HPDE6-E6E7 (cell line): Measurements from ENCODE around the gene ZFAND3.
"Not testable (repeated sequence)": the region's sequence is repeated elsewhere in the genome, so short reads cannot be mapped to it uniquely, and the experiment has no call there.

Experiments used
- DNase-seq: peaks from one replicate; pipeline ENCODE4 v3.0.0; 2011; ENCODE audit warnings: missing footprints; ENCODE audit errors: extremely low spot score

Gene ZFAND3

DNA sequence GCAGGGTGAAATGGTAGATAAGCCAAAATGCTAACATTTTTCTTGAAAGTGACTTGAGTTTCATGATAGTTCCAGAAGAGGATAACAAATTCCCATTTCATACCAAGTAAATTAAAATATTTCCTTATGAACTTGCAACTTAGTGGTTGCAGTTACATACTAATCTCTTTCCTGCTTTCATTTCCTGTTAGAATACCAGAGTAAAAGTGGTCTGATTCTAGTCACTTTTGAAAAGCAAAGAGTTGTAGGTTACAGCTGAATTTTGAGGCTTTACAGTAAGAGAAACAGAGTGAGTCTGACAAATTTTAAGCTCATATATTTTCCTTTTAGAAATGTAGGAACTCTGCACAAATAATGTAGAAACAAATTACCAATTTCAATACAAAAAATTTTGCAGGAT is 117.4 kb downstream of the ZFAND3 start:
- DNase-seq: no peak

DNA sequence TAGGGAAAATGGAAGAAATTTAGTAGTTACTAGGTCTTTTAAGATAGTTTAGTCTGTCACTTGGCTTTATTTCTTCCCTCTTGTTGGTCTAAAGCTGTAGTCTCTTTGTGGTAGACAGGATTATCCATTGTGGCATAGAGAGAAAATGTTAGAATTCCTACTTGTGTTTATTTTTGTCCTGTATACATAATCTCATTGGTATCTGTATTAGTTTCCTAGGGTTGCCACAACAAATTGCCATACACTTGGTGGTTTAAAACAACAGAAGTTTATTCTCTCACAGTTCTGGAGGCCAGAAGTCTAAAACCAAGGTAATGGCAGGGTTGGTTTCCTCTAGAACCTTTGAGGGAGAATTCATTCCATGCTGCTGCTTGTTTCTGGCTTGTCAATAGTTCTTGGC is 119.4 kb downstream of the ZFAND3 start:
- no peak for DNase-seq

DNA sequence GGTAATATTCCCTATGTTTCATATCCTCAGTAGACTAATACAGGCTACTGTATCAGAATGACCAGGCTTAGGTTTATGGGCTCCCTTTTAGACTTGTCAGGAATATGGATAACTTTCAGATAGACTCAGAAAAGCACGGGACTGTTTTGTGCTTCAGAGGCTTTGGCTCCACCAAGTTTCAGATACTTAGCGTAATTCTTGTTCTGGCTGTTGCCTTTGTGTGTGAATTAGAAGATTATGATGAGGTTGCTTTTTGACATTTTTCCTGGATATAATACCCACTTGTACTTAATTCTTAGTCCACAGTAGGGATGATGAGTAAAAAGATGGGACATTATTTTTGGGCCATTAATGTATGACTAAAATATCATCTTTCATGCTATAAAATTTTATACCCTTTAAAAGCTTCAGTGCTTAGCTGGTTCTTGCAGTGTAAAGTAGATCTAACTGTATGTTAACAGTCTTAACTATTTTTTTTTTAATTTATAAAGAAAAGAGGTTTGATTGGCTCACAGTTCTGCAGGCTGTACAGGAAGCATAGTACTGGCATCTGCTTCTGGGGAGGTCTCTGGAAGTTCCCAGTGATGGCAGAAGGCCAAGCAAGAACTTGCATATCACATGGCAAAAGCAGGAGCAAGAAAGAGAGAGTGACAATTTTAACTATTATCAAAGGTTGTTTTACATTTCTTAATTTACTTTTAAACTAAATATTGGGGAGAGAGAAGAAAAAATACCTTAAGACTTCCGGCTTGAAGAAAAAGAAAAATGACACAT is 120.7 kb downstream of the ZFAND3 start:
- no peak for DNase-seq

DNA sequence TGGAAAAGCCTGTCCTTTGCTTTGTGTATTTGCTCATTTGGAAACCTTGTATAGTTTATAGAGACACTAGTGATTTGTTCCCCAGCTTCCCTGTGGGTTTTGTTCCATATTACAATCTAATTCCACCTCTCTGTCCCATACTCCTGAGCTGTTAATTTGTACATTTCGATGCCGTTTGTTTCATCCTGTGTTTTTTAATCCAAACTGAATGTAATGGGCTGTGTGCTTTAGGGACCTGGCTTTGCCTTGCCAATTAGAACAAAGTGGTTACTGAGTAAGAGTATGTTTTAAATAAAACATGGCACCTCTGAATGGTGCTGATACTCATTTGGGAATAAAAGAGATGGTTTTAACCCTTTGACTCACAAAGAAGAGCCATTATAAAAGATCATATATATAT is 122.3 kb downstream of the ZFAND3 start:
- no peak for DNase-seq

DNA sequence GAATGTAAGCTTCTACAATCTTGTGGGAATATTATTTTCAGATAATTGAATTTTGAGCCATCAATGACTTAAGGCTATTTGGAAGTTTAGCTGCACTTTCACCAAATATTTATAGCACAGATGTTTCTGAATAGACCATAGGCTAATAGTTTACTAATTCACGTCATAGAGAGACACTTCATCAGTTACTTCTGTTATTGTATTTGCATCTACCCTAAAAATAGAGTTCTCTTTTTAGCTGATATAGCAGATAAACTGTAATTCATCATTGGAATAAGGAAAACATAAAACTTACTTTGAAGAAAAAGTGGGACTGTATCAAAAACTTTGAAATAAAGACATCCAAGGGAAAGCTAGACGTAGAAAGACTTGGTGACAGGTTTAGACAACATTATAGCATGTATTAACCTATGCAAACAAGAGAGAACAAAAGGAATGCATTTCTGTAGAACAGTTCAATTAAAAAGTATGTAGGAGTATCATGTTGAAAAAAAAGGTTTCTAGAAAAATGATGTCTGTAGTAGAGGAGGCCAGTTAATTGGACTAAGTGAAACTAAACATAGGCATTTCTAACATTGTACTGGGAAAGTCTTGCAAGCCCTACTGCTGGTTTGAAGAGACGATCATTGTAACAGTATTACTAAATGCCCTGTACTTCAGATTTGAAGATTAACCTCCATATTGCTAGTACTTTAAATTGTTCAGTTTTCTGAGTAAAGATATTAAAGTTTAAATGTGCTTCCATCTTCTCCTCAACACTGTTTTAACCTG is 123.3 kb downstream of the ZFAND3 start:
- no peak for DNase-seq

DNA sequence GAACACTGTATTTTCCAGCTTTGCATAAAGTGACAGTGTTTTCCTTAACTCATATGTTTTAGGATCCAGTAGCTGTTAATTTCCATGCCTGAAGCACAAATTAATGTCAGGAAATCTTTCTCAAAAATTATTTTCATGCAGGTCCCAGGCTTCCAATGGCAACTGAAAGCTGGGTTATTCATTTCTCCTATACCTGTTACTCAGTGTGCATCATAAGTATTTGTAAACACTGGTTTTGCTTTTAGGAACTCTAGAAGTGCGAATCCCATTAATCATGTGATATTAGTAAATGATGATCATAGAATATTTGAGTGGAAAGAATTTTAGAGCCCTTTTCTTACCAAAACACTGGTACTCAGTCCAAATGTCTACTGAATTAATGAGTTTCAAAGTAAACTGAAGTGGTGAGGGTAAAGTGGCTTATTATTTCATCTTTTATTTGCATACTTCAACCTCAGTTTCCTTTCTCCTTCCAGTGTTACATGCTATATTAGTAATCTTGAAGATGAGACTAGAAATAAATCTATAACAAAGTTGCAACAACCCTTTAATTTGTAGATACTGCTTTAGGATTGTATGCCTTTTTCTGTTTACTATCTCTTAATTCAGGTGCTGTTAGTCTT is 124.0 kb downstream of the ZFAND3 start:
- no peak for DNase-seq

DNA sequence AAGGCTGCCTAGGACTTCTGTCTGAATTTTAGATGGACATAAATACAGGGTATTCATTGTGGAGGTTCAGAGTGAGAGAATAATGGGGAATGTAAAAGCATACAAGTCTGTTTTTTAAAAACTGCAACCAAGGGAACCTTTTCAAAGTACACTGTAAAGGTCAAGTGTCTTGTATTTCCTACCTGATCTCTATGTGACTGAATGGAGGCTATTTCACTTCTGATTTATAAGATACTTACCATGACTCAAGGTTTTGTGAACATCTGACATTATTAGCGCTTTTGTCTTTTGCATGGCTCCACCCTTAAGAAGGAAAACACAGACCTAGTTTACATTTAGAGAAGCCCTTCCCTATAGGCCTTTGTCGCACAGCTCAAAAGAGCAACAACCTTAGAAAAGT is 126.5 kb downstream of the ZFAND3 start:
- no peak for DNase-seq

DNA sequence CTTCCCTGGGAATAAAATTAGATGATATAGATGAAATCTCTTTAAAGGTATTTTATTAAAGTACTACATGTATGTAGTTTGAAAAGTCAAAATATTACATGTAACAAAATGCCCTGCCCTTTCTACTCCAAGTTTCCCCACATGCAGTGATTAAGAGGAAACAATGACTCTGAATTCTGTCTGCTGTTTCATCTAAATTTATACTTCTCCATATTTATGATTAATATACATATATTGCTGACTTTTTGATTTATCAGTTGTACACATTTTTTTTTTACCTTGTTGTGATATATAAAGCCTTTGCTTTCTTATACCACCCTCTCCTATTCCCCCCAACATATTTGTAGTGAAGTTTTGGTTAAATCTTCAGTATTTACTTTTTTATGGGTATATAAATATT is 127.9 kb downstream of the ZFAND3 start:
- DNase-seq: no peak

DNA sequence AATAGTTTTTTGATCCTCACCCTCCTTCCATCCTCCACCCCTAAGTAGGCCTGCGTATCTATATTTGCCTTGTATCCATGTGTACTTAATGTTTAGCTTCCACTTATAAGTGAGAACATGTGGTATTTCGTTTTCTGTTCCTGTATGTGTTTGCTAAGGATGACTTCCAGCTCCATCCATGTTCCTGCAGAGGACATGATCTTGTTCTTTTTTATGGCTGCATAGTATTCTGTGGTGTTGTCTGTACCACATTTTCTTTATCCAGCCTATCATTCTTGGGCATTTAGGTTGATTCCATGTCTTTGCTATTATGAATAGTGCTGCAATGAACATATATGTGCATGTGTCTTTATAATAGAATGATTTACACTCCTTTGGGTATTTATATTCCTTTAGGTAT is 129.1 kb downstream of the ZFAND3 start:
- DNase-seq: not testable (repeated sequence)

DNA sequence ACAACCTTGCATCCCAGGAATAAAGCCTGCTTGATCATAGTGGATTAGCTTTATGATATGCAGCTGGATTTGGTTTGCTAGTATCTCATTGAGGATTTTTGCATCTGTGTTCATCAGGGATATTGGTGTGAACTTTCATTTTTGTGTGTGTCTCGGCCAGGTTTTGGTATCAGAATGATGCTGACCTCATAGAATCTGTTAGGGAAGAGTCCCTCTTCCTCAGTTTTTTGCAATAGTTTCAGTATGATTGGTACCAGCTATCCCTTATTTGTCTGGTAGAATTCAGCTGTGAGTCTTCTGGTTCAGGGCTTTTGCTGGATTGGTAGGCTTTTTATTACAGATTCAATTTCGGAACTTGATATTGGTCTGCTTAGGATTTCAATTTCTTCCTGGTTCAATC is 132.5 kb downstream of the ZFAND3 start:
- no peak for DNase-seq

DNA sequence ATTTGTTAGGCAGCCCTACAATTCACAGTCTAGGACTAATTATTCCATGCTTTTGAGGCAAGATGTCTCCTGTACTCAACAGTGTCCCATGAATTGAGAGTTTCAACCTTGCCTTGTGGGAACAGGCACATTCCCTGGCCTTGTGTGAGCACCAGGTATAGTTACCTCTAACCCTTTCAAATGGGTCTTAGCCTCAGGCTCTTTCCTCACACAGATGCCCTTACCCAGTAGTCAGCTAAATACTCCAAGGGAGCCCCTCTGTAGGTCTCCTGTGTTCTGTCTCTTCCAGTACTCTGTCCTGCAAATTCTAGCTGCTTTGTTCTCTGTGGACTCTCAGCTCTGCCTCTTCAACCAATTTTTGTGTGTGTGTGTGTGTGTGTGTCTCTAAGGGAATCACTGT is 135.3 kb downstream of the ZFAND3 start:
- no peak for DNase-seq

DNA sequence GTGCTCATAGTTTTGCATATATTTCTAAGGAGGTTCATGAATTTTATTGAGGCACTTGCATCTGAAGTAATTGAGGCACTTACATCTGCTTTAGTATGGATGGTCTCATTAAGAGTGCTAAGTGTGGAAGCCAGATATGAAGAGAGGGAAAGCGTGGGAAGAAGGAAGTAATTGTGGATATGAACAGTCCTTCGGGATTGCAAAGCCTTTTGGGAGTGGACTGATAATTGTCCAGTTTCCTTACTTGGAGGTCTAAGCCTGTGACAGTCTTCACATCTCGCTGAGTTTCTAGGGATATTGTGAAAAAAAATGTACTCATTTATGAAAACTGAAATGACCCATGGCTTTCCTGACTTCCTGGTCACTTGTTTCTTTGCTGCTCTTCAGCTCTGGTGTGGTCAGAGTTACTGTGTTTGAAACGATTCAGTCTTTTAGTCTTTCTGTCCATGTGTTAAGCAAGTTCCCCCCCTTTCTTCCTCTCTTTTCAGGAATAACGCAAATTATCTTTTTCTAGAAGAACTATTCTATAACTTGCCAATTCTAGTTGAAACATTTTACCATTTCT is 137.3 kb downstream of the ZFAND3 start:
- no peak for DNase-seq

DNA sequence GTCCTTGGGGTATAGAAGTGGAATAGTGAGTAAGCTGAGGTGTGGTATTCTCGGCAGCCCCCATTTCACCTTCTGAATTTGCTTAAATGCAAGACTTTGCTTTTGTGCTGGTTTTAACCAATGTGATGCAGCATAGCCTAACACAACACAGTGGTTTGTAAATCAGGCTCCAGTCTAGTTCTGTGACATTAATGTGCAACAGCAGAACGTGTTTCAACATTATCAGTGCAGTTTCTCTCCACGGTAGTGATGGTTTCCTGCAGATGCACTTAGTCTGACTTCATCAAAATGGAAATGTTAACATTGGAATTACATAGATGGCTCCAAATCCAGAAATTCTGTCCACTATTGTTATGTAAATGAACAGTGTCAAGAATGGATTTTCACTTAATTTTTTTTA is 139.5 kb downstream of the ZFAND3 start:
- DNase-seq: no peak

DNA sequence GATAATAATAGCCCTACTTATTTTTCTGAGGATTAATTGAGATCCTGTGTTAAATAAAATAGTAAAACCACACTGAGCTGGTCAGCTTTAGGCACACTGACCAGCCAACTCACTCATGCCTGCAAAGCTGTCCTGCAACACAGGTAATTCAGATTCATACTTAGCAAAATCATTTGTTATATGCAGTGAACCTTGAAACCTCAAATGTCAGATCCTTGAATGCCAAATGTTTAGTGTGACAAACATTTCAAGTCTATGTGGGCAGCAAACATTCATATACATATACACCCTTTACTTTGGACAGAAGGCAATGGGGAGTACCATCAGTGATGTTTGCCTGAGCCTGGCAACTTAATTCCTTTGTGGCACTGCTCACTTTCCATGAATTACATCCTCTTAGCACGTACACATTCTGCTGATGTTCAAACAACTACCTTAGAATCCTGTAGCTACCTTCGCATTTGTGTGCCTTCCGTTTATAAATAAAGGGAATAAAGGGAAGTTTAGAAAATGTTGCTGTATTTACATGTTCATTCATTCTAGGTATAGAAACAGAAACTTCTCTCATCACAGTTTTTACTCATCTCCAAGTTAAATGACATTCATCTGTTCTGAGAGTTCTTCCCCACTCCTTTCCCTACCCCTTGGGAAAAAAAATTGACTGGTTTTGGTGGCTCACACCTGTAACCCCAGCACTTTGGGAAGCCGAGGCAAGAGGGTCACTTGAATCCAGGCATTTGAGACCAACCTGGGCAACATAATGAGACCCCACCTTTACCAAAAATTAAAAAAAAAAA is 140.8 kb downstream of the ZFAND3 start:
- DNase-seq: no peak

DNA sequence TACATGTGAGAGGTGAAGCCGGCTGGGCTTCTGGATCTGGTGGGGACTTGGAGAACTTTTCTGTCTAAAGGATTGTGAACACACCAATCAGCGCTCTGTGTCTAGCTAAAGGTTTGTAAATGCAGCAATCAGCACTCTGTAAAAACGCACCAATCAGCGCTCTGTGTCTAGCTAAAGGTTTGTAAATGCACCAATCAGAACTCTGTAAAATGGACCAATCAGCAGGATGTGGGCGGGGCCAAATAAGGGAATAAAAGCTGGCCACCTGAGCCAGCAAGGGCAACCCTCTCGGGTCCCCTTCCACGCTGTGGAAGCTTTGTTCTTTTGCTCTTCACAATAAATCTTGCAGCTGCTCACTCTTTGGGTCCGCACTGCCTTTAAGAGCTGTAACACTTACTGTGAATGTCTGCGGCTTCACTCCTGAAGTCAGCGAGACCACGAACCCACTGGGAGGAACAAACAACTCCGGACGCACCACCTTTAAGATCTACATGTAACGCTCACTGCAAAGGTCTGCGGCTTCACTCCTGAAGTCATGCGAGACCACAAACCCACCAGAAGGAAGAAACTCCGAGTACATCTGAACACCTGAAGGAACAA is 143.1 kb downstream of the ZFAND3 start:
- DNase-seq: not testable (repeated sequence)

DNA sequence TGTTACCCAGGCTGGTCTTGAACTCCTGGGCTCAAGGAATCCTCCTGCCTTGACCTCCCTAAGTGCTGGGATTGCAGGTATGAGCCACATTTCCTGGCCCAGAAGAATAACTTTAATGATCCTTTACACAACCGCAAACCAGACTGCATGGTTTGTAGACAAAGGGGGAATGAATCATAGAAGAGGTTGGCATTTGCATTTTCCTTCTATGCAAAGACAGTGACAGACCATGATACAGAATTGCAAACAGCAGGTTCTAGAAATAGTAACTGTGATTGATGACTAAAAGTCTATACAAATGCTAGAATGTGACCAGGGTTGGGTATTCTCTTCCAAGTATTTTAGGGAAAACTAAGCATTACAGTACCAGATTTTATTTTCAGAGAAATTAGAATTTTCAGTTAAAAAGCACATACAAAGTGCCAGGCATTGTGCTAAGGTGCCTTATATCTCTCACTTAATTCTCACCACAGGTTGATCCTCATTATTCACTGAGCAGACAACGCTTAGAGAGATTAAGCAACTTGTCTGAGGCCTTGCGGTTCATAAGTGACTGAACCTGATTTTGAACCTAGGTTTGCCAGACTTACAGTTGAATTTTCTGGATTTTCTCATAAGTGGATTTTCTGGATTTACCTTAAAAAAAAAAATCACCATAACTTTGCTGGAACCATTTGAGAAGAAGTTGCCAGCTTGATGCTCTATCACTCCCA is 146.6 kb downstream of the ZFAND3 start:
- peak; percentile 53 for DNase-seq

DNA sequence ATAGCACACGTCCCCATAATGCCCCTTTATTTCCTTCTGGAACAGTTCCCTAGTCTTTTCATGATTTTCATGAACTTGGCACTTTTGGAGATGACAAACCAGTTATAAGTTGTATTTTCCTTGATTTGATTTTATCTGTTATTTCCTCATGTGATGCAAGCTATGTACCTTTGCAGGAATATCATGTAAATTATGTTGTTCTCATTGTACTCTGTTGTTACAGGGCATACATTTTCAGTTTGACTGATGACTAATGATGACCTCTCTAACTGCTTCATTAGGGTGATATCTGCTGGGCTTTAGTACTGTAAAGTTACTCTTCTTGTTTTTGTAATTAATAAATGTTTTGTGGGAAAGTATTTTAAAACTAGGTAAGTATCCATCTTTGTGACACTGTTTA is 147.3 kb downstream of the ZFAND3 start:
- peak; percentile 41 for DNase-seq

DNA sequence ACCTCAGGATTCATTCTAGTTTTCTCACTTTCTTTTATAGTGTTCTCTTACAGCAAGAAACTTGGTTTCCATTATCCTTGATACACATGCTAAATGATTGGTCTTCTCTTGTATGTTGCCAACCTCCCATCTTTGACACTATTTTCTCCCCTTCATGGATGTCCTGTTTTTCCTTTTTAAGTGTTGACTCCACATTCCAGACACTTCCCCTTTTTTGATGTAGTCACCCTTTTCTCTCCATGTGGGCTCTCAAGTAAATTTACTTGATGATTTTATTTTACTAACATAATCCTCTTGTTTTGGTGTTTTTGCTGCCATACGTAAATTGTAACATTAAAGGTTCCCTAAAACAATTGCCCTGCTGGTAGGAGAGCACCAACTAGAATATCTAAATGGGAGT is 148.1 kb downstream of the ZFAND3 start:
- no peak for DNase-seq

DNA sequence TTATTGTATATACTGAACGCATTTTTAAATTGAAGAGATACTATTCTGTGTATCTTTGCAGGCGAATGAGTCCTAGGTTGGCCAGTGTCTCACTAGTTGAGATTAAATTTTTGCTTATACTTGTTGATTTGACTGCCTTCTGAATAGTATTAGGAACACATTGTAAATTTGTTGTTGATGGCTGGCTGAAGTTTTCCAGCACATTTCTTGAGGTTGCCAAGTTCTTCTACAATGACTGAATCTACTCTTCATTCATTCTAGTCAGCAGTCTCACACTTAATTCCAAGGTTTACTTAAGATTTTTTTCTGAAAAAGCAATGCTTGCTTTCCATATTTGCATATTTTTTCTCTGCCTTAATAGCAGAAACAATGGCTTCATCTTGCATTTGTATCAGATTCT is 151.7 kb downstream of the ZFAND3 start:
- no peak for DNase-seq

DNA sequence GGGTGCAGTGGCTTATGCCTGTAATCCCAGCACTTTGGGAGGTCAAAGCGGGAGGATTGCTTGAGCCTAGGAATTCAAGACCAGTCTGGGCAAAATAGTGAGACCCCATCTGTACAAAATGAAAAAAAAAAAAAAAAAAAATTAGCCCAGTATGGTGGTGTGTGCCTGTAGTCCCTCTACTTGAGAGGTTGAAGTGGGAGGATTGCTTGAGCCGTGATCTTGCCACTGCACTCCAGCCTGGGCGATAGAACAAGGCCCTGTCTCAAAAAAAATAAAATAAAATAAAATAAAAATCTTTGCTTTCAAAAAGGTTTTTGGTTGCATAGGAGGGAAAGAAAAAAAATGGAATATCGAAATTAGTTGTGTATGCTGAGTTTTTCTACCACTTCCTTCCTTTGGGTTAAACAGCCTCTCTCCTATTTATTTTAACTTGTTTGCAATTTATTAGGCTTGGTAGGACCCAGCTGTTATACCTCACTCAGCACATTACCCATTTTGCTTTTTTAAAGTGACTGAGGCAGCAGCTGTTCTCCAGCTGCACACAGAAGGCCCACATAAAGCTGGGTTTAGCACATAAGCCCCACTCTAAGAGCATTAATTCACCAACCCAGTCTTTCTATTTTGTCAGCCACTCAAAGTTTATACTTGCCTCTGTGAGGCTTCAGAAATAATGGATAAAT is 152.3 kb downstream of the ZFAND3 start:
- no peak for DNase-seq
